CD4-positive, alpha-beta T cell treated with Interferon gamma for 1 hour (primary cell): ENCODE data around the gene CPHXL2.

Source experiments
- DNase-seq: peaks from one replicate; pipeline ENCODE4 v3.0.0-alpha.2; 2020

Gene CPHXL2

GRCh38 chr16:75676909-75677308 lies at the start of gene CPHXL2:
Gene CPHXL2 (minus strand): TSS chr16:75677009. CDS start chr16:75676999, 10 bp downstream.
- no peak for DNase-seq

DNA sequence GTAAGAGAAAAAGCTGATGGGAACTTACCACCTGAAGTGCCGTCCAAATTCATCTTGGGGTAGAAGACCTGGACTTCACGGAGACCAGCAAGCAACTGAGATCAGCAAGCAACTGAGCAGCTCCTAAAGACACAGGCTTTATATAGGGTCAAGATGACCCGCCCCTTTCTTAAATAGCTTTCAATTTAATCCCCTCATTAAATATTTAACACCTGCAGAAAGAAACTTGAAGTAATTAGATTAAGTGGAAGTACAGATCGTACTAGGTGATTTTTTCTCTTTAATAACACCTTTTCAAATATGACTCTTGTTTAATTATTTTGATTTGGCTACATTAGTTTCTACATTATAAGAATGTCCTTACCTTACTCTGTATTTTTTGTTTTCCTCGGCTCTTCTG lies 49.6 kb upstream of the CPHXL2 start, which contains the start of gene CPHXL:
CPHXL (minus strand) TSS at position 101 of the 400 bp plus-strand sequence; CDS start at position 53, 48 bp downstream.
- DNase-seq = no peak

GRCh38 chr16:75718452-75718851 lies 41.6 kb upstream of the CPHXL2 start:
- DNase-seq = no peak

GRCh38 chr16:75714661-75715060 lies 37.9 kb upstream of the CPHXL2 start:
- DNase-seq = no peak

- no peak for DNase-seq
These were observed 33.5 kb upstream of the CPHXL2 start for GRCh38 chr16:75710344-75710743.

DNA sequence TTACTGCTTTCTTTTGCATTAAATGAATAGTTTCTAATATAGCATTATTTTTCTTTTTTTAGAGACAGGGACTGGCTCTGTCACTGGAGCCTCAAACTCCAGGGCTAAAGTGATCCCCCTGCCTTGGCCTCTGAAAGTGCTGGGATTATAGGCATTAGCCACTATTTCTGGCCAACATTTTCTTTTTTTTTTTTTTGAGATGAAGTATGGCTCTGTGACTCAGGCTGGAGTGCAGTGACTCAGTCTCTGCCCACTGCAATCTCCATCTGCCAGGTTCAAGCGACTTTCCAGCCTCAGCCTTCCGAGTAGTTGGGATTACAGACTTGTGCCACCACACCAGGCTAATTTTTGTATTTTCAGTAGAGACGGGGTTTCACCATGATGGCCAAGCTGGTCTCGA lies 26.5 kb upstream of the CPHXL2 start:
- DNase-seq = no peak

GRCh38 chr16:75702242-75702641 lies 25.4 kb upstream of the CPHXL2 start:
- DNase-seq = no peak

GRCh38 chr16:75701361-75701760 lies 24.6 kb upstream of the CPHXL2 start, which contains the start of gene DUXB:
Gene DUXB (minus strand): TSS chr16:75701461. CDS start chr16:75701418, 43 bp downstream.
- DNase-seq = no peak

- DNase-seq = no peak
These were observed 20.8 kb upstream of the CPHXL2 start for GRCh38 chr16:75697571-75697970.

- DNase-seq = no peak
These were observed 18.9 kb upstream of the CPHXL2 start for GRCh38 chr16:75695708-75696107.

DNA sequence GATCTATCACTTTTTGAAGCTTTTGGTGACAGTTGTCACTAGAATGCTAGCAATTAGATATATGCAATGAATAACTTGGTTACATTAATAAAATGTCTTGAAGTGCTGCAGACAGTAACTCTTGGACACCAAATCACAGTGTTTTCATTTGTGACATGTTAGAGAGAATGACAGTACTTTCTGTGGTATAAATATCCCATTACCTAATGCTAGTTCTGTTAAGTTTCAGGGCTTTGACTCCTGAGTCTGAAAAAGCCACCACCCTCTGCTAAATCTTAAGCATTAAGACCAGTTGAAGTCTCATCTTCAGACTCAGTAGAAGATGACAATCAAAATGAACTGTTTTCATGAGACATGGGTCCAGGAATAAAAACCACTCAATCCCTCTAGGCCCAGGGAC lies 10.6 kb upstream of the CPHXL2 start:
- DNase-seq = no peak

GRCh38 chr16:75682308-75682707 lies 5.5 kb upstream of the CPHXL2 start:
- DNase-seq = no peak

DNA sequence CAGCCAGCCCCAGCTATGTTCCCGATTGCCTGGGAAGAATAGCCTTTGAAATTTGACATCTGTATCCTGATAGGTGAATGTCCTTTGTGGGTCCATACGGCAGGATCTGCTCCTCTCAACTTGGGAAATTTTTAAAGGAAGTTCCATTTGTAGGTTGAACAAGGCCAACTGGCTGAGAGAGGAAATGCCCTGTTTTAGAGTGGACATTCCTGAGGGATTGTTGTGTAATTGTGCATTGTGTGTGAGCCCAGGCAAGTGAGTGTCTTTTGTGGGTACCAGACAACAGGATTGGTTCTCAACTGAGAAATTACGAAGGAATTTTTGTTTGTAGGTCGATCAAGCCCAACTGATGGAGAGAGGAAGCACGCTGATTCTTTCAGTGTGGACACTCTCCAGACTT lies 2.6 kb upstream of the CPHXL2 start:
- no peak for DNase-seq

DNA sequence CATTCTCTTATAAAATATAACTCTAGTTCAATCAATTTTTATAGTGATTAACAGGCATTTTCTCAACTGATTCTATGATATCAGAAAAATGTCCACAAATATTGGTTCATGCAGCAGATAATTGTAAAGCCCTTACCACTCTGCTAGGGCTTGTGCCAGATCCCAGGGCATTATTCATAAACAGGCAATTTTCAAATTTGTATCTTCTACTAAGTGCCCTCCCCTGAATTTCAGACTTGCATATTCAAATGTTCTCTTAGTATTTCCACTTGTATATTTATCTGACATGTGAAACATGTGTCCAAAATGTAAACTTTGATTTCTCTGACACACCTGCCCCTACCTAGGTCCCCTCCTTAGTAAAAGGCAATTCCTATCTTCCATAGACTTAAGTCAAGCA lies 9.3 kb downstream of the CPHXL2 start:
- no peak for DNase-seq

- DNase-seq = no peak
These were observed 16.0 kb downstream of the CPHXL2 start for GRCh38 chr16:75660726-75661302.

DNA sequence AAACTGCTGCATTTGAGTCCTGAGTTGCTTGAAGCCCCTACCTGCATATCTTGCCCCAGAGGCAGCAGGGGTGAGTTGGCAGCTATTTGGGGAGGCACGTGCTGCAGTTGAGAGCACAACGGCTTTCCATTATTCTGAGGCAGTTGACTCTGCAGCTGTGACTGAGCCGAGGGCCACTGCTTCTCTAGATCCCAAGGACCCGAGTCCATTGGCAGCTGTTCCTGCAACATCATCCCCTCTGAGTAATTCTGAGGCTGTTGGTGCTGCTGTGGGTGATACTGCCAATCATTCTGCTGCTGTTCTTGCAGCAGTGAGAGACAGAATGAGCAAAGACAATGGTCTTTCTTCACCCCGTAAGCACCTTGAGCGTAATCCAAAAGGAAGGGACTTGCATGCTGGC lies 16.5 kb downstream of the CPHXL2 start:
- DNase-seq = no peak

GRCh38 chr16:75658175-75658574 lies 18.6 kb downstream of the CPHXL2 start:
- no peak for DNase-seq

GRCh38 chr16:75653922-75654321 lies 22.9 kb downstream of the CPHXL2 start:
- DNase-seq = no peak

- DNase-seq = peak; percentile 82
These were observed 28.3 kb downstream of the CPHXL2 start for GRCh38 chr16:75648265-75649076.

- DNase-seq = peak; percentile 96
These were observed 29.1 kb downstream of the CPHXL2 start, which contains the start of the genes KARS1 and TERF2IP for GRCh38 chr16:75647492-75648264. Gene KARS1 (minus strand): TSS chr16:75647665. CDS start chr16:75647639, 26 bp downstream. Gene TERF2IP (plus strand): TSS chr16:75647773. CDS start chr16:75647883, 110 bp downstream.

- no peak for DNase-seq
These were observed 29.7 kb downstream of the CPHXL2 start for GRCh38 chr16:75647112-75647491.

DNA sequence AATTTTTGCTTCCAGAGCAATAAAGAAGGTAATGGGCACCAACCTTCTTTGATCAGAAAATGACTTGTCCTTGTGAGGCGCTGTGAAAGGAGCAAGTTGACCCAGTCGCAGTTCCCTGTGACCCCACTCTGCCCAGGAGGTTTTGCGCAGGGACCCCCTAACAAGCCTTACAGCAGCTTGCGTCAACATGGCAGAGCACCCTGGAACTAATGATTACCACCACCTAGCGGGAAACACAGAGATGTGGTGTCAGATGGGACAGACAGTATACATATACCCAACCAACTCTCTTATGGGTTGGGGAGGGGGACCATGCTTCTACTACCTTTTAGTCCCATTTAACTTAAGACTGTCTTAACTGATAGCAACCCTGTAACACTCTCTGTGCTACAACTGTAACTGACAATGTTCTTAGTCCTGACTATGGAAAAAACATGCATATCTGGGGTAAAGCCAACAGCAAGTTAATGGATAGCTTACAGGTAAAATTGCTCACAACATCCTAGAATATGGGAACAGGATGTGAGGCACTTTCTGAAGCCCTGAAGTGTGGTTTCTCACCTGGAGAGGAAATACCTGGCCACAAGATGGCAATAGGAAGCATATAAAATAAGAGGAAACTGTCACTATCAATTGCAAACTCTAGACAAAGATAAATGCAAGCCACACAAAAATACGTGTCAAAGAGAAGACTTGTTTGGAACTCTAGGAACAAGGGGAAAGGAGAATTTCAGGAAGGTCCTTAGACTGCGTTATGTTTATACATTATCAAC lies 32.4 kb downstream of the CPHXL2 start:
- no peak for DNase-seq

DNA sequence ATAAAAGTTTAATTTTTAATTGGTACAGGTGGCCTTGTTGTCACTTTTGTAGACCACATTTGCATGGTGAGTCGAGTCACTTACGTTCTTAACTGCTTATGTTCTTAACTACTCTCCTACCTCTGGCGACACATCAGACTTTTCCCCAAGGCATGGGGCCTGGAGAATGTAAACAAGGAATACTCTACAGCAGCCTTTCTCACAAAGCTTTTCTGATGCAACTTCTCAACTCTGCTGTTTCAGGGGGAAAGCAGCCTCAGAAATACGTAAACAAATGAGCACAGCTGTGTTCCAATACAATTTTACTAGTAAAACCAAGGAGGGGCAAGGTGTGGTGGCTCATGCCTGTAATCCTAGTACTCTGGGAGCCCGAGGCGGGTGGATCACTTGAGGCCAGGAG lies 36.2 kb downstream of the CPHXL2 start:
- no peak for DNase-seq
